BLaER1 treated with 17β-estradiol and CSF1 and Interleukin-3, amounts not matched to agents 10 nM and 100 nM (cell line): Measurements from ENCODE around the gene ASS1.

Experiments
- H3K27ac ChIP-seq, 11 experiments: shearing (Covaris generic); formaldehyde crosslinking; 2 replicates each; pipeline ENCODE4 v1.8.1; 2022
- H3K27me3 ChIP-seq, 11 experiments: shearing (Covaris generic); formaldehyde crosslinking; 2 replicates each; pipeline ENCODE4 v1.8.1; 2022
- H3K36me3 ChIP-seq, 11 experiments: shearing (Covaris generic); formaldehyde crosslinking; 2 replicates each; pipeline ENCODE4 v1.8.1; 2022
- H3K4me1 ChIP-seq, 10 experiments: shearing (Covaris generic); formaldehyde crosslinking; 2 replicates each; pipeline ENCODE4 v1.8.1; 2022
- H3K4me2 ChIP-seq, 11 experiments: shearing (Covaris generic); formaldehyde crosslinking; 2 replicates each; pipeline ENCODE4 v1.8.1; 2022
- H3K4me3 ChIP-seq, 10 experiments: shearing (Covaris generic); formaldehyde crosslinking; 2 replicates each; pipeline ENCODE4 v1.8.1; 2022
- H3K9ac ChIP-seq, 11 experiments: shearing (Covaris generic); formaldehyde crosslinking; 2 replicates each; pipeline ENCODE4 v1.8.1; 2022
- H3K9me3 ChIP-seq, 11 experiments: shearing (Covaris generic); formaldehyde crosslinking; replicated peaks in 1 of 11; 2 replicates each; pipeline ENCODE4 v1.8.1; 2022
- H4K20me1 ChIP-seq, 11 experiments: shearing (Covaris generic); formaldehyde crosslinking; 2 replicates each; pipeline ENCODE4 v1.8.1; 2022
- Cebpa-rat ChIP-seq, 11 experiments: shearing (Covaris generic); IDR thresholded peaks; 2 replicates each; pipeline ENCODE4 v1.8.1; 2022

ASS1 gene

DNA sequence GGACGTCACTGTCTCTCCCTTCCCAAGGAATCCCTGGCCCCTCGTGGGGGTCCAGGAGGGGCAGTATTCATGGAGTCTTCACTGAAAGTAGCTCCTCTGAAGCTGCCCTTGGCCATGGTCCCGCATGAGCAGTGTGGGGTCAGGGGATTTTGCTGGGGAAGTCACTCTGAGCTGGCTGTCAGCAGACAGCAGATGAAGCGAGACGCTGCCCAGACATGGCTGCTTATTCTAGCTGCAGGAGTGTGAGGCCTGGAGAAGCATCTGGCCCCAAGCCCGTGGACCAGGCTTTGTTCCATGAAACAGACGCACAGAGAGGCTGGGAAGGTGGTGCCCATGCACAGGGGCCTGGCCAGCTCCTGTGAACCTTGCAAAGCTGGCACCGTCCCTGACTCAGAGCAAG is 21.5 kb upstream of the ASS1 start:
- no peaks in the 10 kb centered on the region for H3K9me3 ChIP-seq
- H3K27me3 ChIP-seq = no peaks in the 10 kb centered on the region
- H3K9ac ChIP-seq = no peak overlapping the region
- H4K20me1 ChIP-seq = no peaks in the 10 kb centered on the region
- peak overlapping the region in 1 of 11 experiments; percentile 66; a peak in 1 of 22 replicates for H3K27ac ChIP-seq
- no peak overlapping the region for H3K4me3 ChIP-seq
- no peak for TF ChIP-seq Cebpa-rat (IDR thresholded peaks at IDR 0.05)
- H3K36me3 ChIP-seq = no peaks in the 10 kb centered on the region
- H3K4me2 ChIP-seq = peak overlapping the region in 8 of 11 experiments; percentile 9 to 79 (median 69); a peak in 13 of 22 replicates
- peaks cover 33 to 81% (median 64%) of the 10 kb centered on the region in 10 experiments for H3K4me1 ChIP-seq

DNA sequence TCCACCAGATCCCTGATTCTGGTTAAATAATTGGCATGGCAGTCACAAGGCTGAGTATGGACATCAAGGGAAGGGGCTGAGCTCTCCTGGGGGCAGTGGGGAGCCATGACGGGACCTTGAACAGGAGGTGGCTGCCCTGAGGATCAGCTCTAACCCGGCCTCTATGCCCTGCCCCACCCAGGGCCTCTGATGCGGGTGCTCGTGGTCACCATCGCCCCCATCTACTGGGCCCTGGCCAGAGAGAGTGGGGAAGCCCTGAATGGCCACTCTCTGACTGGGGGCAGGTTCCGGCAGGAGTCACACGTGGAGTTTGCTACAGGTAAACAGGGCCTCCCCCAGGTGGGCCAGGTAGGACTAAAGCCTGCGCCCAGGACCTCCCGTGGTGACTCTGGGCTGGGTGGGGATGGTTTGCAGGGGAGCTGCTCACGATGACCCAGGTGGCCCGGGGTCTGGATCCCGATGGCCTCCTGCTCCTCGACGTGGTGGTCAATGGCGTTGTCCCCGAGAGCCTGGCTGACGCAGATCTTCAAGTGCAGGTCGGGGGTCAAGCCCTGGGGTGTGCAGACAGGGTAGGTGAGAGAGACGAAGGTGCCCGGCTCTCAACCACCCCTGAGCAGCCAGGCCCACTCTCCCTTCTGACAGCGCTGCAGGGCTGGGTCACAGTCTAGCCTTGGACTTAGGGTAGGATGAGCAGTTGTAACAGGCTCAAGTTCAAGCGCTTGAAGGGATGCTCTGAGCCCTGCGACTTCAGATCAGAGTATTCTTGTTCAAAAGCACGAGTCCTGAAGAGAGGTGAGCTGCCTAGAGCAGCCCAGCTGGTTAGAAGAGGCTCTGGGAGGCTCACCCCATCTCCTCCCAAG is 19.9 kb upstream of the ASS1 start:
- H4K20me1 ChIP-seq = no peaks in the 10 kb centered on the region
- no peaks in the 10 kb centered on the region for H3K27me3 ChIP-seq
- peak overlapping the region in 5 of 11 experiments; percentile 18 to 77 (median 66); a peak in 8 of 22 replicates for H3K4me2 ChIP-seq
- H3K36me3 ChIP-seq = no peaks in the 10 kb centered on the region
- H3K4me3 ChIP-seq = no peak overlapping the region
- H3K4me1 ChIP-seq = peaks cover 33 to 72% (median 63%) of the 10 kb centered on the region in 10 experiments
- H3K9ac ChIP-seq = no peak overlapping the region
- peaks cover 0 to 9% (median 6%) of the 10 kb centered on the region in 11 experiments; a peak in 17 of 22 replicates for H3K9me3 ChIP-seq
- no peak for TF ChIP-seq Cebpa-rat (IDR thresholded peaks at IDR 0.05)
- no peak overlapping the region for H3K27ac ChIP-seq

DNA sequence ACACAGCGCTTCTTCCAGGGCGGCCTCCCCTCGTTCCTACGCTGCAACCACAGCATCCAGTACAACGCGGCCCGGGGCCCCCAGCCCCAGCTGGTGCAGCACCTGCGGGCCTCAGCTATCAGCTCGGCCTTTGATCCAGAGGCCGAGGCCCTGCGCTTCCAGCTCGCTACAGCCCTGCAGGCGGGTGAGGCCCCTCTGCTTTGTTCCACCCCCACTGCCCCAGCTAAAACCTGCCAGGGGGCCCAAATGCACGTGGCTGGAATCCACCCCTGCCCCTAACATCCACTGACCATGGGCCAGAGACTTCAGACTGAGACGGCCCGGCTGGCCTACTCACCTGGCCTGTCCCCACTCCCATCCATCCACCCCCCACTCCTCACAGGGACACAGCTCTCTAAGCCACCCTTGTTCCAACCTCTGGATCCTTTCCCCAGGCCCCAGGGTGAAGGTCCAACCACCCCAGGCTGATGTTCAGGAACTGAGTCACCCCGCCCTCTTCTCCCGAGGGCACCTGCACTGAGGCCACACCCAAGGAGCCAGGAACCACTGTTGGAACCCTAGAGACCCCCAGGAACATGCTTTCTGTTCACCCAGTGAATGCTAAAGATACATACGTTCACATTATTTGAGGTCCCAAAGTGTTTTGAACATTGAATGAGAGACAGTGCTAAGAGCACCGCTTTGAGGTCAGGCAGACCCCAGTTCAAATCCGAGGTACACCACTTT is 18.9 kb upstream of the ASS1 start:
- no peaks in the 10 kb centered on the region for H3K36me3 ChIP-seq
- H3K9ac ChIP-seq = peak overlapping the region in 3 of 11 experiments; percentile 1 to 23 (median 10); a peak in 1 of 22 replicates
- peak overlapping the region; percentile 51 to 86 (median 71); a peak in 20 of 22 replicates for H3K4me2 ChIP-seq
- TF ChIP-seq Cebpa-rat (IDR thresholded peaks at IDR 0.05) = no peak
- no peaks in the 10 kb centered on the region for H3K27me3 ChIP-seq
- peaks cover 33 to 69% (median 59%) of the 10 kb centered on the region in 10 experiments for H3K4me1 ChIP-seq
- H4K20me1 ChIP-seq = no peaks in the 10 kb centered on the region
- H3K4me3 ChIP-seq = no peak overlapping the region
- 0 out of 22 replicates have a peak overlapping the region, but pooled peaks of 1 of the 11 experiments have one; percentile 8 for H3K27ac ChIP-seq
- peaks cover 10 to 20% (median 16%) of the 10 kb centered on the region in 11 experiments; a peak in 21 of 22 replicates for H3K9me3 ChIP-seq

DNA sequence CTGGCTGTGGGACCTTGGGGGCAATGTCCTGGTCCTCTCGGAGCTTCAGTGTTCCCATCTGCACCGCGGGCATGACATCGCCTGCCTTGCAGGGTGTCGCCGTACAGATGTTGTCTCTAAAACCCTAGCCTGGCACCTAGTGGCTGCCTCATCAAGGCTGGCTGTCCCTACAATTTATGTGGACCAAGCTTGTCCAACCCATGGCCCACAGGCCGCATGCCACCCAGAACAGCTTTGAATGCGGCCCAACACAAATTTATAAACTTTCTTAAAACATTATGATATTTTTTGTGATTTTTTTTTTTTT is 18.3 kb upstream of the ASS1 start:
- no peak for TF ChIP-seq Cebpa-rat (IDR thresholded peaks at IDR 0.05)
- H3K27ac ChIP-seq = peak overlapping the region in 3 of 11 experiments; percentile 6 to 36 (median 29); a peak in 2 of 22 replicates
- no peaks in the 10 kb centered on the region for H4K20me1 ChIP-seq
- no peaks in the 10 kb centered on the region for H3K36me3 ChIP-seq
- no peaks in the 10 kb centered on the region for H3K27me3 ChIP-seq
- H3K4me1 ChIP-seq = peaks cover 31 to 64% (median 56%) of the 10 kb centered on the region in 10 experiments
- peaks cover 11 to 22% (median 18%) of the 10 kb centered on the region in 11 experiments; a peak in 21 of 22 replicates for H3K9me3 ChIP-seq
- peak overlapping the region; percentile 51 to 86 (median 71); a peak in 21 of 22 replicates for H3K4me2 ChIP-seq
- H3K9ac ChIP-seq = peak overlapping the region in 4 of 11 experiments; percentile 1 to 23 (median 8); a peak in 2 of 22 replicates
- no peak overlapping the region for H3K4me3 ChIP-seq

DNA sequence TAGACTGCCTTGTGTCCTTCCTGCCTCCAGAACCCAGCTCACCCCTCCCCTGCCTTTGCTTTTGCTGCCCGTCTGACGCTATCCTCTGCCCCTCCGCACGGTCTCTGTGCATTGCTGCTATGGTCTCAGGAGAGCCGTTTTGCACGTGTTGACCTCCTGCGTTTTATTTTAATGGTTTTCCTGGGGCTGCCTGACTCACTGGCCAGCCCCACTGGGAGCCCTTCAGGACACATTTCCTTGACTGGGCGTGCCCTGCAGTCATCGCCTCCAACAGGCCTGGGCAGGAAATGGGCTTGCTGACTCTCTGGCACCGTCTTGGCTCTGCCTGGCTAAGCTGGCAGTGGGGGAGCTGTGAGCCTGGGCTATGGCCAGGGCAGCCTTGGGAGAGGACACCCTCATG is 17.9 kb upstream of the ASS1 start:
- Histone ChIP-seq H3K4me2 (peak overlapping the region; percentile 51 to 86 (median 71)), H3K27me3 (no peaks in the 10 kb centered on the region)

DNA sequence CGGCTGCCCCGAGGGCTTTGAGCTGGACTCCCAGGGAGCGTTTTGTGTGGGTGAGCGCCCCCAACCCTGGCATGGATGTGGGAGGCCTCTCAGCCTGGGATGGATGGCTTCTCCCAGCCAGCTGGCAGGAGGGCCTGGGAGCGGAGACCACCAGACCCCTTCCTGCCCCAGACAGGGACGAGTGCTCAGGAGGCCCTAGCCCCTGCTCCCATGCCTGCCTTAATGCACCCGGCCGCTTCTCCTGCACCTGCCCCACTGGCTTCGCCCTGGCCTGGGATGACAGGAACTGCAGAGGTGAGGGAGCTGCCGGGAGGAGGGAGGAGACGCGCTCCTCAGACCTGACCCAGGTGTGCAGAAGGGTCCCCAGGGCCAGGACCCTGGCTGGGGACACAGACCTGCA is 17.4 kb upstream of the ASS1 start:
- H3K4me3 ChIP-seq = no peak overlapping the region
- H4K20me1 ChIP-seq = no peaks in the 10 kb centered on the region
- H3K27ac ChIP-seq = peak overlapping the region in 6 of 11 experiments; percentile 29 to 59 (median 37); a peak in 9 of 22 replicates
- peaks cover 11 to 22% (median 18%) of the 10 kb centered on the region in 11 experiments; a peak in 21 of 22 replicates for H3K9me3 ChIP-seq
- no peak for TF ChIP-seq Cebpa-rat (IDR thresholded peaks at IDR 0.05)
- peaks cover 31 to 61% (median 53%) of the 10 kb centered on the region in 10 experiments for H3K4me1 ChIP-seq
- H3K36me3 ChIP-seq = no peaks in the 10 kb centered on the region
- H3K9ac ChIP-seq = peak overlapping the region in 4 of 11 experiments; percentile 6 to 54 (median 11); a peak in 5 of 22 replicates
- peaks cover 0 to 4% (median 0%) of the 10 kb centered on the region in 11 experiments; a peak in 2 of 22 replicates for H3K27me3 ChIP-seq
- H3K4me2 ChIP-seq = peak overlapping the region; percentile 51 to 86 (median 71)

More for the DNA sequence above, 17.9 kb upstream of the ASS1 start:
- peaks cover 11 to 22% (median 18%) of the 10 kb centered on the region in 11 experiments; a peak in 21 of 22 replicates for H3K9me3 ChIP-seq
- no peak overlapping the region for H3K4me3 ChIP-seq
- no peaks in the 10 kb centered on the region for H3K36me3 ChIP-seq
- TF ChIP-seq Cebpa-rat (IDR thresholded peaks at IDR 0.05) = no peak
- peaks cover 31 to 61% (median 55%) of the 10 kb centered on the region in 10 experiments for H3K4me1 ChIP-seq
- peak overlapping the region in 4 of 11 experiments; percentile 6 to 54 (median 11); a peak in 6 of 22 replicates for H3K9ac ChIP-seq
- H3K27ac ChIP-seq = peak overlapping the region in 7 of 11 experiments; percentile 6 to 59 (median 36); a peak in 10 of 22 replicates
- no peaks in the 10 kb centered on the region for H4K20me1 ChIP-seq

DNA sequence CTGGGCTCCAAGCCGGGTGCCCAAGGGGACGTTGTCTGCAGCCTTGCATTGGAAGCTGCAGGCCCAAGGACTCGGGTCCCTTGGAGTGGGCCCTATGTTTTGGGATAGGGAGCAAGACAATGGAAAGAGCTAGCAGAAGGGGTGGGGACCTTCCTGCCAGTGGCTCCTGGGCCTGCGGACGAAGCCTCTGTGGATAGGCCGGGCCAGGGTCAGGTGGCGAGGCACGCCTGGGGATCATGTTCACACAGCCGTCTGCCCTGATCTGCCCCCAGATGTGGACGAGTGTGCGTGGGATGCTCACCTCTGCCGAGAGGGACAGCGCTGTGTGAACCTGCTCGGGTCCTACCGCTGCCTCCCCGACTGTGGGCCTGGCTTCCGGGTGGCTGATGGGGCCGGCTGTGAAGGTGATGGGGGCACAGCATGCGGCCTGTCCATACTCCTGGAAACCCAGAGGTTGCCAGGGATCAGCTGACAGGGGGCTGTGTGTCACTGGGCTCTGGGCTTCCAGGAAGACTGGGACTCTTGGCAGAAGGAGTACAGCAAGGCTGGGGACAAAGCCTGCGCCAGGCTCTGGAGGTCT is 16.6 kb upstream of the ASS1 start:
- H3K4me3 ChIP-seq = no peak overlapping the region
- 0 out of 22 replicates have a peak overlapping the region, but pooled peaks of 1 of the 11 experiments have one; percentile 77 for H3K4me2 ChIP-seq
- H4K20me1 ChIP-seq = no peaks in the 10 kb centered on the region
- H3K27ac ChIP-seq = no peak overlapping the region
- peaks cover 36 to 55% (median 50%) of the 10 kb centered on the region in 10 experiments for H3K4me1 ChIP-seq
- TF ChIP-seq Cebpa-rat (IDR thresholded peaks at IDR 0.05) = no peak
- no peak overlapping the region for H3K9ac ChIP-seq
- peaks cover 0 to 12% (median 5%) of the 10 kb centered on the region in 11 experiments; a peak in 12 of 22 replicates for H3K27me3 ChIP-seq
- peaks cover 11 to 22% (median 18%) of the 10 kb centered on the region in 11 experiments; a peak in 21 of 22 replicates for H3K9me3 ChIP-seq
- H3K36me3 ChIP-seq = no peaks in the 10 kb centered on the region

DNA sequence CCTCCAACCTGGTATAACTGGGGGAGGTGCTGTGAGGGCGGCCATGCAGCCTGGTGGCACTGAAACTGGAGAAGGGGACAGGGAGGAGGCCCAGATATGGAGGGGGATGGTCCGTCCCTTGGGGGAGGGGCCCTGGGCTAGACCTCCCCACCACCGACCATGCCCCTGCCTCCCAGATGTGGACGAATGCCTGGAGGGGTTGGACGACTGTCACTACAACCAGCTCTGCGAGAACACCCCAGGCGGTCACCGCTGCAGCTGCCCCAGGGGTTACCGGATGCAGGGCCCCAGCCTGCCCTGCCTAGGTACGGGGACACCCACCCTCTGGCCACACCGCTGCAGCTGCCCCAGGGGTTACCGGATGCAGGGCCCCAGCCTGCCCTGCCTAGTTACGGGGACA is 15.4 kb upstream of the ASS1 start:
- Histone ChIP-seq H3K9ac (no peak overlapping the region), H3K4me3 (no peak overlapping the region), H3K27me3 (peaks cover 0 to 22% (median 9%) of the 10 kb centered on the region in 11 experiments; a peak in 12 of 22 replicates), H4K20me1 (no peaks in the 10 kb centered on the region), H3K27ac (no peak overlapping the region), H3K4me1 (peaks cover 36 to 55% (median 45%) of the 10 kb centered on the region in 10 experiments), H3K9me3 (peaks cover 11 to 22% (median 18%) of the 10 kb centered on the region in 11 experiments; a peak in 21 of 22 replicates), H3K4me2 (no peak overlapping the region), H3K36me3 (no peaks in the 10 kb centered on the region)
- TF ChIP-seq Cebpa-rat (IDR thresholded peaks at IDR 0.05) = no peak
